HEK293 (cell line): ENCODE data around the gene BMP4.

Experiments
- CTCF ChIA-PET: fragments of 350-600 bp; formaldehyde crosslinking; extraction: SDS; loops from one replicate; lab custom pipeline; 2021; ENCODE audit warnings: antibody characterized with exemption; lab: Yijun Ruan, JAX
- POLR2A ChIA-PET: fragments of 300-600 bp; formaldehyde crosslinking; extraction: SDS; loops from one replicate; lab custom pipeline; 2020; ENCODE audit warnings: antibody characterized with exemption, inconsistent platforms; lab: Yijun Ruan, JAX
- H3K27ac ChIP-seq: fragments of 200-500 bp; sonication (Bioruptor generic); 2 replicates; pipeline ENCODE4 v1.5.1; 2014; ENCODE audit warnings: low read depth, low read length, control low read depth, inconsistent platforms; ENCODE audit errors: extremely low read depth
- H3K36me3 ChIP-seq, 2 experiments: fragments of 200-500 bp in 1 of 2; sonication (Bioruptor generic) in 1 of 2; 1 replicate in 1 of 2; 2 replicates in 1 of 2; pipeline ENCODE4 v1.5.1; 2014 to 2017; ENCODE audit warnings: inconsistent platforms in 2 of 2, low read length in 2 of 2; ENCODE audit not compliant: control insufficient read depth in 2 of 2, insufficient read depth in 1 of 2
- H3K4me1 ChIP-seq: fragments of 200-500 bp; sonication (Bioruptor generic); 2 replicates; pipeline ENCODE4 v1.5.1; 2014; ENCODE audit warnings: mild to moderate bottlenecking, low read length, inconsistent platforms; ENCODE audit not compliant: control insufficient read depth, insufficient read depth
- H3K4me3 ChIP-seq: 2 replicates; pipeline ENCODE4 v1.5.1; 2011; ENCODE audit warnings: low read depth, mild to moderate bottlenecking, control low read depth, low read length, moderate library complexity
- H3K9me3 ChIP-seq: fragments of 200-500 bp; sonication (Bioruptor generic); 2 replicates; pipeline ENCODE4 v1.5.1; 2014; ENCODE audit warnings: low read depth, low read length, inconsistent platforms; ENCODE audit not compliant: control insufficient read depth, insufficient read depth
- EGR2 ChIP-seq: fragments of 450-650 bp; formaldehyde crosslinking; IDR thresholded peaks from 2 replicates; pipeline ENCODE4 v1.5.1; 2016; ENCODE audit warnings: low read depth, missing biosample characterization, missing genetic modification characterization
- GLIS1 ChIP-seq: fragments of 450-650 bp; formaldehyde crosslinking; IDR thresholded peaks from 2 replicates; pipeline ENCODE4 v1.5.1; 2016; ENCODE audit warnings: missing biosample characterization, missing genetic modification characterization
- KLF1 ChIP-seq: fragments of 450-650 bp; formaldehyde crosslinking; IDR thresholded peaks from 2 replicates; pipeline ENCODE4 v1.5.1; 2016; ENCODE audit warnings: missing biosample characterization, missing genetic modification characterization
- KLF9 ChIP-seq: fragments of 450-650 bp; formaldehyde crosslinking; IDR thresholded peaks from 2 replicates; pipeline ENCODE4 v1.5.1; 2016; ENCODE audit warnings: missing biosample characterization, missing genetic modification characterization, low read depth
- MZF1 ChIP-seq: fragments of 450-650 bp; formaldehyde crosslinking; IDR thresholded peaks from 2 replicates; pipeline ENCODE4 v1.5.1; 2017; ENCODE audit warnings: missing biosample characterization, missing genetic modification characterization, borderline replicate concordance
- PRDM4 ChIP-seq: fragments of 450-650 bp; formaldehyde crosslinking; IDR thresholded peaks from 2 replicates; pipeline ENCODE4 v1.5.1; 2017; ENCODE audit warnings: missing biosample characterization, missing genetic modification characterization
- RBAK ChIP-seq: fragments of 450-650 bp; formaldehyde crosslinking; IDR thresholded peaks from 2 replicates; pipeline ENCODE4 v1.5.1; 2016; ENCODE audit warnings: missing biosample characterization, missing genetic modification characterization
- SP2 ChIP-seq: fragments of 450-650 bp; formaldehyde crosslinking; IDR thresholded peaks from 2 replicates; pipeline ENCODE4 v1.5.1; 2016; ENCODE audit warnings: missing biosample characterization, missing genetic modification characterization
- SP3 ChIP-seq: fragments of 450-650 bp; formaldehyde crosslinking; IDR thresholded peaks from 2 replicates; pipeline ENCODE4 v1.5.1; 2016; ENCODE audit warnings: missing biosample characterization, missing genetic modification characterization
- SP7 ChIP-seq: fragments of 450-650 bp; formaldehyde crosslinking; IDR thresholded peaks from 2 replicates; pipeline ENCODE4 v1.5.1; 2016; ENCODE audit warnings: missing biosample characterization, missing genetic modification characterization
- WT1 ChIP-seq: fragments of 450-650 bp; formaldehyde crosslinking; IDR thresholded peaks from 2 replicates; pipeline ENCODE4 v1.5.1; 2016; ENCODE audit warnings: missing biosample characterization, missing genetic modification characterization
- ZBTB11 ChIP-seq: fragments of 450-650 bp; formaldehyde crosslinking; conservative IDR thresholded peaks from 2 replicates; pipeline ENCODE4 v1.5.1; 2016; ENCODE audit warnings: low read depth, missing biosample characterization, missing genetic modification characterization
- ZBTB20 ChIP-seq: fragments of 450-650 bp; formaldehyde crosslinking; IDR thresholded peaks from 2 replicates; pipeline ENCODE4 v1.5.1; 2016; ENCODE audit warnings: missing biosample characterization, missing genetic modification characterization
- ZBTB49 ChIP-seq: fragments of 450-650 bp; formaldehyde crosslinking; IDR thresholded peaks from 2 replicates; pipeline ENCODE4 v1.5.1; 2016; ENCODE audit warnings: missing biosample characterization, missing genetic modification characterization, low read depth
- ZBTB8A ChIP-seq: fragments of 450-650 bp; formaldehyde crosslinking; IDR thresholded peaks from 2 replicates; pipeline ENCODE4 v1.5.1; 2016; ENCODE audit warnings: missing biosample characterization, missing genetic modification characterization
- ZFHX2 ChIP-seq: fragments of 450-650 bp; formaldehyde crosslinking; conservative IDR thresholded peaks from 2 replicates; pipeline ENCODE4 v1.5.1; 2016; ENCODE audit warnings: missing biosample characterization, missing genetic modification characterization
- ZFP37 ChIP-seq: fragments of 450-650 bp; formaldehyde crosslinking; IDR thresholded peaks from 2 replicates; pipeline ENCODE4 v1.5.1; 2016; ENCODE audit warnings: missing biosample characterization, missing genetic modification characterization
- ZNF10 ChIP-seq: fragments of 450-650 bp; formaldehyde crosslinking; IDR thresholded peaks from 2 replicates; pipeline ENCODE4 v1.5.1; 2017; ENCODE audit warnings: missing biosample characterization, missing genetic modification characterization
- ZNF324 ChIP-seq: fragments of 450-650 bp; formaldehyde crosslinking; IDR thresholded peaks from 2 replicates; pipeline ENCODE4 v1.5.1; 2016; ENCODE audit warnings: missing biosample characterization, missing genetic modification characterization
- ZNF335 ChIP-seq: fragments of 450-650 bp; formaldehyde crosslinking; conservative IDR thresholded peaks from 2 replicates; pipeline ENCODE4 v1.5.1; 2016; ENCODE audit warnings: missing biosample characterization, missing genetic modification characterization
- ZNF341 ChIP-seq: fragments of 450-650 bp; formaldehyde crosslinking; IDR thresholded peaks from 2 replicates; pipeline ENCODE4; 2016; ENCODE audit warnings: low read depth, missing biosample characterization, missing genetic modification characterization
- ZNF398 ChIP-seq: fragments of 450-650 bp; formaldehyde crosslinking; IDR thresholded peaks from 2 replicates; pipeline ENCODE4 v1.5.1; 2017; ENCODE audit warnings: missing biosample characterization, missing genetic modification characterization
- ZNF513 ChIP-seq: fragments of 450-650 bp; IDR thresholded peaks from 2 replicates; pipeline ENCODE4 v1.5.1; 2018; ENCODE audit warnings: missing biosample characterization, missing genetic modification characterization
- ZNF544 ChIP-seq: fragments of 450-650 bp; formaldehyde crosslinking; IDR thresholded peaks from 2 replicates; pipeline ENCODE4 v1.5.0; 2017; ENCODE audit warnings: missing biosample characterization, missing genetic modification characterization
- ZNF549 ChIP-seq: fragments of 450-650 bp; IDR thresholded peaks from 2 replicates; pipeline ENCODE4 v1.5.1; 2018; ENCODE audit warnings: missing biosample characterization, missing genetic modification characterization, mild to moderate bottlenecking, inconsistent platforms, moderate library complexity
- ZXDB ChIP-seq: fragments of 450-650 bp; formaldehyde crosslinking; IDR thresholded peaks from 2 replicates; pipeline ENCODE4 v1.5.1; 2016; ENCODE audit warnings: missing biosample characterization, missing genetic modification characterization

Gene BMP4

GRCh38 chr14:53956427-53957201, at the start of gene BMP4:
Gene BMP4, minus strand, starts transcription at chr14:53956825. Its CDS starts 4,603 bp downstream, at chr14:53952222.
- Histone ChIP-seq H3K4me1 (peaks cover 10% of the 10 kb centered on the region; the same call in 1 of the 2 replicates), H3K4me3 (peak within 1 kb of the TSS; percentile 38), H3K36me3 (no peaks in the 10 kb centered on the region), H3K9me3 (no peaks in the 10 kb centered on the region), H3K27ac (peak within 1 kb of the TSS; percentile 62; the same call in 1 of the 2 replicates)
- POLR2A ChIA-PET, result interaction anchor here (0.5 to 0.7 kb wide), 2 partner anchors 323 to 491 kb away, joined by 3 read pairs; no protein-coding TSS in a partner anchor
- CTCF ChIA-PET, result interaction anchor here (0.6 to 0.9 kb wide), 3 partner anchors 27 to 391 kb away, joined by 3 read pairs; no protein-coding TSS in a partner anchor
- peak; percentile 55; the same call in 1 of the 2 replicates for TF ChIP-seq ZBTB20 (tag by site-specific recombination)
- TF ChIP-seq GLIS1 (tag by site-specific recombination), result 0 out of 2 replicates have a peak, but pooled peaks have one; percentile 4
- TF ChIP-seq WT1 (tag by site-specific recombination), result peak; percentile 83
- TF ChIP-seq EGR2 (tag by site-specific recombination), result peak; percentile 80
- peak; percentile 83 for TF ChIP-seq ZNF398 (tag by site-specific recombination)
- TF ChIP-seq MZF1, result no peak
- peak; percentile 67 for TF ChIP-seq ZNF335
- TF ChIP-seq ZNF513, result peak; percentile 76
- TF ChIP-seq RBAK (tag by site-specific recombination), result no peak
- TF ChIP-seq SP2 (tag by site-specific recombination), result peak; percentile 83
- 0 out of 2 replicates have a peak, but pooled peaks have one; percentile 17 for TF ChIP-seq KLF1 (tag by site-specific recombination)
- TF ChIP-seq ZNF324 (tag by site-specific recombination), result no peak
- no peak for TF ChIP-seq ZFP37
- TF ChIP-seq ZBTB8A (tag by site-specific recombination), result peak; percentile 62
- TF ChIP-seq ZBTB49, result no peak
- no peak for TF ChIP-seq ZNF10 (tag by site-specific recombination)
- TF ChIP-seq ZFHX2 (tag by site-specific recombination), result peak; percentile 84
- TF ChIP-seq ZNF549 (tag by site-specific recombination), result no peak
- TF ChIP-seq ZBTB11 (tag by site-specific recombination), result peak; percentile 60; the same call in 1 of the 2 replicates
- TF ChIP-seq PRDM4 (tag by site-specific recombination), result no peak
- peak; percentile 26; the same call in 1 of the 2 replicates for TF ChIP-seq SP7 (tag by site-specific recombination)
- peak; percentile 77 for TF ChIP-seq SP3 (tag by site-specific recombination)
- TF ChIP-seq KLF9 (tag by site-specific recombination), result peak; percentile 71
- TF ChIP-seq ZXDB (tag by site-specific recombination), result peak; percentile 30; the same call in 1 of the 2 replicates
- peak; percentile 57 for TF ChIP-seq ZNF341
- TF ChIP-seq ZNF544 (tag by site-specific recombination), result no peak
